ENCODE measurements around the gene ANKRD17. TPM values are rescaled to one million over a fixed set of nuclear protein-coding genes. Genes with fewer than 3 reads are reported as not detected.
"Not testable (repeated sequence)": the region's sequence is repeated elsewhere in the genome, so short reads cannot be mapped to it uniquely, and the experiment has no call there.

ANKRD17 gene
- total RNA-seq, 1 experiment from 2014 or later = 54.6 TPM

GRCh38 chr4:73258436-73258685 is 237 bp downstream of the ANKRD17 start:
- H3K27ac Mint-ChIP-seq (ENCODE audit: unreplicated experiment) = peak overlapping the region; percentile 98
- DNase-seq = no peak
- H3K36me3 Mint-ChIP-seq (ENCODE audit: insufficient read depth, unreplicated experiment) = peaks cover 43% of the 10 kb centered on the region
- CTCF ChIA-PET = interaction anchor here (0.6 kb wide), 2 partner anchors 490 to 909 kb away, joined by 3 to 4 read pairs; no protein-coding TSS in a partner anchor
- intact Hi-C loops (cut with micrococcal nuclease; ENCODE audit: unreplicated experiment) = loop anchor here (5.0 kb wide), 1 partner anchor 126 kb away; no protein-coding TSS in a partner anchor
- no peaks in the 10 kb centered on the region for H3K9me3 Mint-ChIP-seq (ENCODE audit: low read depth, unreplicated experiment)
- H3K4me1 Mint-ChIP-seq (ENCODE audit: low read depth, unreplicated experiment) = peaks cover 8% of the 10 kb centered on the region
- H3K4me3 Mint-ChIP-seq (ENCODE audit: low read depth, unreplicated experiment) = peak overlapping the region; percentile 97
- TF ChIP-seq CTCF (IDR thresholded peaks at IDR 0.05; ENCODE audit: unreplicated experiment) = no peak
- H3K27me3 Mint-ChIP-seq (ENCODE audit: unreplicated experiment) = no peaks in the 10 kb centered on the region
- no TSS peak for BruUV-seq (replicated peaks)

GRCh38 chr4:73257651-73258435 is 755 bp downstream of the ANKRD17 start:
- no TSS peak for BruUV-seq (replicated peaks)

GRCh38 chr4:73257234-73257633 is 1.4 kb downstream of the ANKRD17 start:
- Mint-ChIP-seq H3K4me3 (ENCODE audit: low read depth, unreplicated experiment) (peak overlapping the region; percentile 97), H3K36me3 (ENCODE audit: insufficient read depth, unreplicated experiment) (peaks cover 43% of the 10 kb centered on the region), H3K4me1 (ENCODE audit: low read depth, unreplicated experiment) (peaks cover 8% of the 10 kb centered on the region), H3K9me3 (ENCODE audit: low read depth, unreplicated experiment) (no peaks in the 10 kb centered on the region), H3K27ac (ENCODE audit: unreplicated experiment) (peak overlapping the region; percentile 98), H3K27me3 (ENCODE audit: unreplicated experiment) (no peaks in the 10 kb centered on the region)
- DNase-seq = peak; percentile 65
- no peak for TF ChIP-seq CTCF (IDR thresholded peaks at IDR 0.05; ENCODE audit: unreplicated experiment)
- CTCF ChIA-PET = interaction anchor here (0.6 to 0.7 kb wide), 2 partner anchors 8 to 143 kb away, joined by 3 to 7 read pairs; no protein-coding TSS in a partner anchor
- intact Hi-C loops (cut with micrococcal nuclease; ENCODE audit: unreplicated experiment) = loop anchor here (5.0 kb wide), 1 partner anchor 125 kb away; no protein-coding TSS in a partner anchor
- BruUV-seq (replicated peaks) = no TSS peak

More at GRCh38 chr4:73257651-73258435, 755 bp downstream of the ANKRD17 start:
- Mint-ChIP-seq H3K27me3 (ENCODE audit: unreplicated experiment) (no peaks in the 10 kb centered on the region), H3K4me1 (ENCODE audit: low read depth, unreplicated experiment) (peaks cover 8% of the 10 kb centered on the region), H3K4me3 (ENCODE audit: low read depth, unreplicated experiment) (peak overlapping the region; percentile 97), H3K27ac (ENCODE audit: unreplicated experiment) (peak overlapping the region; percentile 98), H3K9me3 (ENCODE audit: low read depth, unreplicated experiment) (no peaks in the 10 kb centered on the region), H3K36me3 (ENCODE audit: insufficient read depth, unreplicated experiment) (peaks cover 43% of the 10 kb centered on the region)
- no peak for DNase-seq
- intact Hi-C loops (cut with micrococcal nuclease; ENCODE audit: unreplicated experiment) = loop anchor here (5.0 kb wide), 1 partner anchor 126 kb away; no protein-coding TSS in a partner anchor
- TF ChIP-seq CTCF (IDR thresholded peaks at IDR 0.05; ENCODE audit: unreplicated experiment) = no peak
- CTCF ChIA-PET = interaction anchor here (0.6 to 0.7 kb wide), 3 partner anchors 9 to 910 kb away, joined by 3 to 4 read pairs (median 3); no protein-coding TSS in a partner anchor

GRCh38 chr4:73255847-73256246 is 2.8 kb downstream of the ANKRD17 start:
- CTCF ChIA-PET; H3K27ac Mint-ChIP-seq (ENCODE audit: unreplicated experiment): not testable (repeated sequence)

GRCh38 chr4:73252001-73252400 is 6.6 kb downstream of the ANKRD17 start:
- Mint-ChIP-seq H3K4me3 (ENCODE audit: low read depth, unreplicated experiment) (no peak overlapping the region), H3K36me3 (ENCODE audit: insufficient read depth, unreplicated experiment) (peaks cover 17% of the 10 kb centered on the region), H3K4me1 (ENCODE audit: low read depth, unreplicated experiment) (no peaks in the 10 kb centered on the region), H3K27ac (ENCODE audit: unreplicated experiment) (no peak overlapping the region), H3K9me3 (ENCODE audit: low read depth, unreplicated experiment) (no peaks in the 10 kb centered on the region), H3K27me3 (ENCODE audit: unreplicated experiment) (no peaks in the 10 kb centered on the region)
- CTCF ChIA-PET = no interaction called here
- TF ChIP-seq CTCF (IDR thresholded peaks at IDR 0.05; ENCODE audit: unreplicated experiment) = no peak
- intact Hi-C loops (cut with micrococcal nuclease; ENCODE audit: unreplicated experiment) = no loop called here
- no TSS peak for BruUV-seq (replicated peaks)
- DNase-seq = no peak

More at GRCh38 chr4:73255847-73256246, 2.8 kb downstream of the ANKRD17 start:
- not testable (repeated sequence) for H3K4me1 Mint-ChIP-seq (ENCODE audit: low read depth, unreplicated experiment); BruUV-seq (replicated peaks); H3K9me3 Mint-ChIP-seq (ENCODE audit: low read depth, unreplicated experiment); DNase-seq; H3K27me3 Mint-ChIP-seq (ENCODE audit: unreplicated experiment)
- peaks cover 45% of the 10 kb centered on the region for H3K36me3 Mint-ChIP-seq (ENCODE audit: insufficient read depth, unreplicated experiment)
- intact Hi-C loops (cut with micrococcal nuclease; ENCODE audit: unreplicated experiment) = loop anchor here (5.0 kb wide), 1 partner anchor 124 kb away; no protein-coding TSS in a partner anchor
- peak overlapping the region; percentile 97 for H3K4me3 Mint-ChIP-seq (ENCODE audit: low read depth, unreplicated experiment)
